Tibial nerve (tissue), 4 donors: ENCODE measurements around the gene RGL3. TPM values are rescaled to one million over a fixed set of nuclear protein-coding genes. Genes with fewer than 3 reads are reported as not detected.
"Not testable (repeated sequence)": the region's sequence is repeated elsewhere in the genome, so short reads cannot be mapped to it uniquely, and the experiment has no call there.

Source experiments
- DNase-seq, 2 donors: peaks; one replicate each; pipeline ENCODE4 v3.0.0-alpha.2; 2019; ENCODE audit warnings: low spot score in 2 of 2
- H3K27ac ChIP-seq, 4 donors: fragments of 200-600 bp; sonication (generic) in 3 of 4; one replicate each; pipeline ENCODE4 v1.5.1; 2017 to 2019; ENCODE audit warnings: mild to moderate bottlenecking in 1 of 4
- H3K27me3 ChIP-seq, 2 donors: fragments of 200-600 bp; sonication (generic) in 1 of 2; one replicate each; pipeline versions ENCODE4 v1.5.1 to v1.6.0; 2017 to 2019
- H3K36me3 ChIP-seq, 3 donors: fragments of 200-600 bp; sonication (generic); one replicate each; pipeline ENCODE4 v1.5.1; 2018 to 2019
- H3K4me1 ChIP-seq, 4 donors: fragments of 200-600 bp; sonication (generic) in 3 of 4; one replicate each; pipeline ENCODE4 v1.5.1; 2017 to 2019
- H3K4me3 ChIP-seq, 4 donors: fragments of 200-600 bp; sonication (generic) in 3 of 4; one replicate each; pipeline ENCODE4 v1.5.1; 2017 to 2019; ENCODE audit warnings: mild to moderate bottlenecking in 1 of 4, moderate library complexity in 1 of 4
- H3K9me3 ChIP-seq, 4 donors: fragments of 200-600 bp; sonication (generic) in 3 of 4; one replicate each; pipeline ENCODE4 v1.5.1; 2017 to 2019
- CTCF ChIP-seq, 5 experiments: fragments of 200-600 bp in 3 of 5; fragments of 450-650 bp in 2 of 5; sonication (generic) in 3 of 5; IDR thresholded peaks; one replicate each; pipeline ENCODE4 v1.5.1; 2016 to 2019; ENCODE audit warnings: antibody characterized with exemption in 5 of 5, mild to moderate bottlenecking in 3 of 5, moderate library complexity in 2 of 5
- EP300 ChIP-seq, 2 donors: sonication (generic); formaldehyde crosslinking; IDR thresholded peaks; one replicate each; pipeline ENCODE4 v1.6.1; 2017; ENCODE audit warnings: antibody characterized with exemption in 2 of 2, mild to moderate bottlenecking in 1 of 2
- POLR2A ChIP-seq, 2 donors: fragments of 450-650 bp; IDR thresholded peaks; one replicate each; pipeline ENCODE4 v1.6.1; 2017; ENCODE audit warnings: antibody characterized with exemption in 2 of 2, mild to moderate bottlenecking in 2 of 2, moderate library complexity in 2 of 2
- WGBS, 2 donors: methylation state at CpG; one replicate each; pipeline ENCODE4 v1.1.5; 2018; 5-methylcytosine and 5-hydroxymethylcytosine counted together
- total RNA-seq, 4 donors: library from RNA; depleted of rRNA; stranded (reverse); fragments of >200 nt; gene quantifications; one replicate each; pipeline ENCODE4 v1.1.0, GENCODE V29; 2016

Gene RGL3
- total RNA-seq, 4 donors from 2014 or later: 5.7 to 17.9 (median 11.0) TPM

- Histone ChIP-seq H3K4me1 (peaks cover 0 to 1% (median 0%) of the 10 kb centered on the region in 4 donors), H3K36me3 (no peaks in the 10 kb centered on the region), H3K9me3 (no peaks in the 10 kb centered on the region), H3K4me3 (no peak overlapping the region), H3K27me3 (peaks cover 0 to 21% of the 10 kb centered on the region in 2 donors), H3K27ac (no peak overlapping the region)
- no peak for DNase-seq
- TF ChIP-seq EP300 (IDR thresholded peaks at IDR 0.05) (no peak), POLR2A (IDR thresholded peaks at IDR 0.05) (no peak), CTCF (IDR thresholded peaks at IDR 0.05) (no peak)
- WGBS, 2 donors: 78 to 86% methylated on average over 18 to 20 of the region's 20 CpGs
These were observed 38.7 kb upstream of the RGL3 start for GRCh38 chr19:11457831-11458230.

- Histone ChIP-seq H3K9me3 (no peaks in the 10 kb centered on the region), H3K27me3 (peaks cover 0 to 25% of the 10 kb centered on the region in 2 donors), H3K4me1 (peaks cover 0 to 8% (median 0%) of the 10 kb centered on the region in 4 donors), H3K36me3 (no peaks in the 10 kb centered on the region), H3K27ac (no peak overlapping the region), H3K4me3 (no peak overlapping the region)
- no peak for DNase-seq
- WGBS, 2 donors: 8 to 23% methylated on average over 3 to 10 of the region's 18 CpGs
- TF ChIP-seq CTCF (IDR thresholded peaks at IDR 0.05): no peak
- TF ChIP-seq EP300 (IDR thresholded peaks at IDR 0.05): no peak
- no peak for TF ChIP-seq POLR2A (IDR thresholded peaks at IDR 0.05)
These were observed 38.0 kb upstream of the RGL3 start for GRCh38 chr19:11457115-11457514.

DNA sequence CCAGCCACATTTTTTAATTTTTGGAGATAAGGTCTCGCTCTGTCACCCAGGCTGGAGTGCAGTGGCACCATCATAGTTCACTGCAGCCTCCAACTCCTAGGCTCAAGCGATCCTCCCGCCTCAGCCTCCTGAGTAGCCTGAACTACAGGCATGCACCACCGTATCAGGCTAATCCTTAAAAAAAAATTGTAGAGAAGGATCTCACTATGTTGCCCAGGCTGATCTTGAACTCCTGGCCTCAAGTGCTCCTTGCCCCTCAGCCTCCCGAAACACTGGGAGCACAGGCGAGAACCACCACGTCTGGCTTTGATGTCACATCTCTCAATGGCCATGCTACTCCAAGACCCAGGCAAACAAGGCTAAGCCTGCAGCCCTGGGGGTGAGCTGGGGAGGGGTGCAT is 37.5 kb upstream of the RGL3 start:
- no peak overlapping the region for H3K4me3 ChIP-seq
- peaks cover 0 to 27% of the 10 kb centered on the region in 2 donors for H3K27me3 ChIP-seq
- H3K4me1 ChIP-seq: peaks cover 0 to 13% (median under 1%) of the 10 kb centered on the region in 4 donors
- 82 to 90% methylated on average over 7 of the region's 7 CpGs for WGBS, 2 donors
- DNase-seq: no peak
- TF ChIP-seq CTCF (IDR thresholded peaks at IDR 0.05) (no peak), POLR2A (IDR thresholded peaks at IDR 0.05) (no peak), EP300 (IDR thresholded peaks at IDR 0.05) (no peak)
- H3K36me3 ChIP-seq: no peaks in the 10 kb centered on the region
- no peak overlapping the region for H3K27ac ChIP-seq
- no peaks in the 10 kb centered on the region for H3K9me3 ChIP-seq

DNA sequence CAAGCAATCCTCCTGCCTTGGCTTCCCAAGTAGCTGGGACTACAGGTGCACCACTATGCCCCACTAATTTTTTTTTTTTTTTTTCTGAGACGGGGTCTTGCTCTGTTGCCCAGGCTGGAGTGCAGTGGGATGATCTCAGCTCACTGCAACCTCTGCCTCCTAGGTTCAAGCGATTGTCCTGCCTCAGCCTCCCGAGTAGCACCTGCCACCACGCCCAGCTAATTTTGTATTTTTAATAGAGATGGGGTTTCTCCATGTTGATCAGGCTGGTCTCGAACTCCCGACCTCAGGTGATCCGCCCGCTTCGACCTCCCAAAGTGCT is 36.1 kb upstream of the RGL3 start:
- H3K27me3 ChIP-seq: peaks cover 0 to 26% of the 10 kb centered on the region in 2 donors
- not testable (repeated sequence) for H3K27ac ChIP-seq, DNase-seq, H3K36me3 ChIP-seq, H3K4me3 ChIP-seq, H3K9me3 ChIP-seq
- WGBS, 2 donors: 81 to 92% methylated on average over 9 of the region's 9 CpGs
- H3K4me1 ChIP-seq: peaks cover 0 to 16% (median 2%) of the 10 kb centered on the region in 4 donors

GRCh38 chr19:11453468-11454341 is 34.6 kb upstream of the RGL3 start:
- Histone ChIP-seq H3K9me3 (no peaks in the 10 kb centered on the region), H3K4me1 (peaks cover 0 to 16% (median 2%) of the 10 kb centered on the region in 4 donors), H3K4me3 (no peak overlapping the region), H3K36me3 (peaks cover 0 to 24% (median 3%) of the 10 kb centered on the region in 3 donors), H3K27me3 (peaks cover 0 to 23% of the 10 kb centered on the region in 2 donors), H3K27ac (no peak overlapping the region)
- DNase-seq: no peak
- TF ChIP-seq CTCF (IDR thresholded peaks at IDR 0.05) (peak in 2 of 5 experiments; percentile 17), EP300 (IDR thresholded peaks at IDR 0.05) (no peak)
- 54 to 56% methylated on average over 27 of the region's 27 CpGs for WGBS, 2 donors
